Epidermal melanocyte (primary cell): Measurements from ENCODE around the gene PSD.
A peak's percentile ranks its signal among the peaks of the same experiment; 100 is the strongest.

ENCODE experiments used
- DNase-seq: peaks from one replicate; pipeline ENCODE4 v3.0.0; 2011; ENCODE audit warnings: low spot score; ENCODE audit not compliant: insufficient read length

Gene PSD

GRCh38 chr10:102420714-102421506, 2.3 kb upstream of the PSD start, which contains the start of gene FBXL15:
Gene FBXL15, plus strand, starts transcription at chr10:102420836. Its CDS starts 294 bp downstream, at chr10:102421130.
- DNase-seq, result peak; percentile 96

GRCh38 chr10:102420181-102420713, 1.7 kb upstream of the PSD start:
- no peak for DNase-seq

- peak; percentile 63 for DNase-seq
These were observed 940 bp upstream of the PSD start for GRCh38 chr10:102419269-102420180.

- no peak for DNase-seq
These were observed 1.9 kb downstream of the PSD start for GRCh38 chr10:102416695-102417094.

GRCh38 chr10:102416283-102416682, 2.3 kb downstream of the PSD start:
- no peak for DNase-seq

GRCh38 chr10:102414749-102415148, 3.8 kb downstream of the PSD start:
- DNase-seq, result no peak

- no peak for DNase-seq
These were observed 4.6 kb downstream of the PSD start for GRCh38 chr10:102413806-102414561.

GRCh38 chr10:102413053-102413705, 5.4 kb downstream of the PSD start:
- no peak for DNase-seq

- no peak for DNase-seq
These were observed 6.3 kb downstream of the PSD start for GRCh38 chr10:102412293-102412692.

GRCh38 chr10:102411341-102412255, 7.0 kb downstream of the PSD start:
- DNase-seq, result no peak

GRCh38 chr10:102410429-102411073, 8.0 kb downstream of the PSD start:
- no peak for DNase-seq

- no peak for DNase-seq
These were observed 8.8 kb downstream of the PSD start for GRCh38 chr10:102409604-102410428.

- no peak for DNase-seq
These were observed 9.6 kb downstream of the PSD start for GRCh38 chr10:102408728-102409603.

GRCh38 chr10:102408131-102408727, 10.4 kb downstream of the PSD start:
- no peak for DNase-seq

- DNase-seq, result no peak
These were observed 11.0 kb downstream of the PSD start for GRCh38 chr10:102407425-102408130.

- no peak for DNase-seq
These were observed 11.8 kb downstream of the PSD start for GRCh38 chr10:102406815-102407214.
